Eye (tissue), 1 donor: Measurements from ENCODE around the gene TMBIM1.

Source experiments
- DNase-seq: peaks from one replicate; pipeline ENCODE4 v3.0.0-alpha.2; 2015

TMBIM1 gene

DNA sequence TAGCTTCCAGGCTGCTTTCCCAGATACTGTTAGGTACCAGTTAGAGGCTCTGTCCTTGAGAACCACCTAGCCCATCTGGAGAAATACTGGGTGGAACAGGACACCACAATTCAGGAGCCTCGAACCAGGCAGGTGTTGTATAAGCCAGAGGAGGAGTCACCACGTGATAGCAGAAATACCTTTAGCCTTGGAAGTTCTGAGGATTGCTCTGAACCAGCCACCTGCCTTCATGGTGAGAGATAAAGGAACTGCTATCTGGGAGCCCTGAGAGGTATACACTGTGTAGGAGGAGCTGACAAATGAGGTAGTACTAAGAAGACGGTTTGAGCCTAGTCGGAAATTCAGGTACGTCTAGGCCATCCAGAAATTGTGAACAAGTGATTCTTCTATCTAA is 39.1 kb downstream of the TMBIM1 start:
- no peak for DNase-seq

DNA sequence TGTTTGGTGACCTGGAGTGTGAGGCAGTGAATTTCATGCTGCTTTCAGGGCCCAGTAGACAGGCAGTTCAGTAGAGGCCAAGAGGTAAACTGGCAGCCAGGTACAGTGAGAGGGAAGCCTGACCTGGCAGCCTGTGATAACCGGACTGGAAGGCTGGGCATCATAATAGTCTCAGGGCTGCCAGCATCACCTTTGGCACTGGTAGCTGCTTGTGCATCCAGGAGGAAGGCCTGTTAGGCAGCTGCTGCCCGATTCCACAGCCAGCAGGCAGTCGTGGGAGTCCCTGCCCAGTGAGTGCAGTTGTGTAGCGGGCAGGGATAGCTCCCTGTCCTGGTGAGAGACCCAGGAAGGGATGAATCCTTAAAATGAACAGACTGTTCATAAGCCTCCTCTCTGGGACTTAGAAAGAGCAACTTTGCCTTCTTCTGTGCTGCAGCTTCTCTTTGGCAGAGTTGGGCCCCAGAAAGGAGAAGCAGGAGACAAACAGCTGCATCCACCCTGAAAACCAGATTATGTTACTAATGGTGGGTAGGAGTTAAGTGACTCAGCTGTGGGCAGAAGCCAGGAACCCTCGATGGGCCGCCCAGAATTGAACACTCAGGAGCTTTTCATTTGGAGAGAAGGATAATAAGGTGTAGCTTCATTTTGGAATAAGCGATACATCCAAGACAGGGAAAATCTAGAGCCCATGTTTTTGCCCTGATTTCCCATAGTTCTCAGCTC is 39.6 kb downstream of the TMBIM1 start:
- no peak for DNase-seq

GRCh38 chr2:218249691-218250090 is 42.6 kb downstream of the TMBIM1 start:
- no peak for DNase-seq

- DNase-seq: no peak
These were observed 47.1 kb downstream of the TMBIM1 start for GRCh38 chr2:218245214-218245613.

GRCh38 chr2:218244665-218245064 is 47.6 kb downstream of the TMBIM1 start:
- no peak for DNase-seq

DNA sequence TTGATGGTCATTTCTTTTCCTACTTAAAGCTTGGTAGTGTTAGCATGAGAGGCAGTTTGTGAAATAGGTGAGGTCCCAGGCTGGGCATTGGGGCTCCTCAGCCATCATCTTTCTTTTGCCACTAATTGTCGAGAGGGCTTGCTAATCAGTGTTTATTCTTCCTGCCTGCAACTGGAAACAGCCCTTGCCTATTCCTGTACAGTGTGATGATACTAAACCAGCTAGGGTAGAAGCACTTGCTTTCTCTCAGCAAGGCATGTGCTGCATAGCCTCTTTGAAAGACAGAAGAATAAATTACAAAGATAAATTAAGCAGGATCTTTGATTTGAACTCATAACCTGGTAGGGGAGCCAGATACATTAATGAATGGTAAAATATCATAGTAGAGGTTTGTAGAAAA is 48.1 kb downstream of the TMBIM1 start:
- DNase-seq: no peak

GRCh38 chr2:218238887-218239286 is 53.4 kb downstream of the TMBIM1 start:
- DNase-seq: no peak

GRCh38 chr2:218236829-218237228 is 55.5 kb downstream of the TMBIM1 start:
- no peak for DNase-seq

GRCh38 chr2:218235017-218235416 is 57.3 kb downstream of the TMBIM1 start:
- DNase-seq: no peak

DNA sequence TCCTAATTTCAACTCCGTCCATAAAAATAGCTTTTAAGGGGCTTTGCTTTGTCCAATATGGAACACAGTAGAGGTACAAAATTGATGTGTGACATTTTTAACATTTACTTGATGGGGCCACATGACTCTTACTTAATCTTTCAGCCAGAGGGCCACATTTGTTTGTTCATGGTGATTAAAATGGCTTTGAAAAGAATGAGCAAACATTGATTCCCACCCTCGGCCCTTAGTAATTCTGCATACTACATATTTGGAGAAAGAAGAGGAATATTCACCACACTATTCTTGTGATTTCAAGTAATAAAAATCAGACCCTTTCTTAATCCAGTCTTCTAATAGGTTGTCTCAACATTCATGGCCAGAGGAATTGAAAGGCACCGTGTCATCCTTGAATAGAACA is 57.8 kb downstream of the TMBIM1 start:
- DNase-seq: no peak

GRCh38 chr2:218233543-218233942 is 58.8 kb downstream of the TMBIM1 start:
- DNase-seq: no peak

- DNase-seq: no peak
These were observed 61.4 kb downstream of the TMBIM1 start for GRCh38 chr2:218230882-218231281.

GRCh38 chr2:218229851-218230250 is 62.5 kb downstream of the TMBIM1 start:
- DNase-seq: no peak

DNA sequence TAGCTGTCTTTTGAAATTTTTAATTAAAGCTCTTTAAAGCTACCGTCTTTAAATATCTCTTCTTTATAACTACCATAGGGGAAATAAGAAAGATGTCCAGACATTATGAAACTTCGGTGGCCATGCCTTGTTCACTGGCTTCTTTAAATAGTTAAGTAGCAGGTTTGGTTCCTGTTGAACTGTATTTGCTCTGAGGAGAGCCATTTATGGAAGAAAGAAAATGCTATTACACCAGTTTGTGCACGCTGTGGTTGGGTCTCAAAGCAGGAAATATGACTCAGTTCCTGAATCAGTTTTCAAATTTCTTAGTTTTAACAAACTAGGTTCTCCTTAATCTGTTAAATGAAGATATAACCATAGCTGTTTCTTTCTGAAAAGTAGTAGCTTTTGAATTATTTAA is 63.1 kb downstream of the TMBIM1 start:
- DNase-seq: no peak

GRCh38 chr2:218228366-218229090 is 63.8 kb downstream of the TMBIM1 start:
- DNase-seq: no peak

DNA sequence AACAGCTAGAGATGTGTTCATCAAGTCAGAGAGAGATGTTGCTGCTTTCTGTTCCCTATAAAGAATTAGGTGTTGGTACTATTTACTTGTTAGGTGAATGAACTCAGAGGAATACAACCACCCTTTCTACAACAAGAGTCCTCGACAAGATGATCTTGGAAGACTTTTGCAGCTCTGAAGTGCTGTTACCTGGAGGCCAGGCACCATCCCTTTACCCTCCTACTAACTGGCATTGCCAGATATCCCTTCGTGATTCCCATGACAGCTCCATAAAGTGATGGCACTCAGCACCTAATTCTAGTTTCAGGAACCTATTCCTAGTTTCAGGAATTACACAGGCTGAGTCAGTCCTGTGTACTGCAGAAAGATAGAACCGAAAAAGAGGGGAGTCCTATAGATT is 65.4 kb downstream of the TMBIM1 start:
- no peak for DNase-seq
